Measurements from ENCODE around the gene PMF1.
"Not testable (repeated sequence)": the region's sequence is repeated elsewhere in the genome, so short reads cannot be mapped to it uniquely, and the experiment has no call there.

Gene PMF1

DNA sequence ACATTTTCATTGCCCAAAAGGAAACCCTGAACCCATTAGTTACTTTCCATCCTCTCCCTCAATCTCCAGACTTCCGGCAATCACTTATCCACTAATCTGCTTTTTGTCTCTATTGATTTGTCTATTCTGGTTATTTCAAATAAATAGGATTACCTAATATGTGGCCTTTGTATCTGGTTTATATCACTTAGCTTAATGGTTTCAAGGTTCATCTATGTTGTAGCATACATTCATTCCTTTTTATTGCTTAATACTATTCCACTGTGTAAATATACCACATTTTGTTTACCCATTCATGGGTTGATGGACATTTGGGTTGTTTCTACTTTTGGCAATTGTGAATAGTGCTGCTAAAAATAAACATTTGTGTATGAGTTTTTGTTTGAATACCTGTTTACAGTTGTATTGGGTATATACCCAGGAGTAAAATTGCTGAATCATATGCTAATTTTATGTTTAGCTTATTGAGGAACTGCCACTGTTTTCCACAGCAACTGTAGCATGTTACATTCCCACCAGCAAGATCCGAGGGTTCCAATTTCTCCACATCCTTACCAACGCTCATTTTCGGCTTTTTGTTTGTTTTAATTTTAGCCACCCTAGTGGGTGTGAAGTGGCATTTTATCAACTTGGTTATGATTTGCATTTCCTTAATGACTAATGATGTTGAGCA lies 21.4 kb upstream of the PMF1 start:
- no peak for FAIRE-seq
- no peak for TF ChIP-seq POLR2A (IDR thresholded peaks at IDR 0.05; ENCODE audit: low read depth, low read length)

DNA sequence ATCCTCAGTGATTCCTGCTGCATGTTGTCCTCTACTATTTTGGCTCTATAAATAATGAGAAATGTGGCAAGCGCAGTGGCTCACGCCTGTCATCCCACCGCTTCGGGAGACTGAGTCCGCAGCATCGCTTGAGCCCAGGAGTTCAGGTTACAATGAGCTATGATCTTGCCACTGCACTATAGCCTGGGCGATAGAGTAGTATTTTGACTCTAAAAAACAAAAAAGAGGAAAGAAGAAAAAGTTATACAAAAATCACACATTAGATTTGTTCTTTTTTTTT lies 19.7 kb upstream of the PMF1 start:
- DNase-seq (ENCODE audit: insufficient read length, low spot score) (no peak), FAIRE-seq (no peak)
- no peak for TF ChIP-seq POLR2A (IDR thresholded peaks at IDR 0.05; ENCODE audit: low read depth, low read length)

More for the DNA sequence above, 21.4 kb upstream of the PMF1 start:
- no peak for DNase-seq (ENCODE audit: insufficient read length, low spot score)

DNA sequence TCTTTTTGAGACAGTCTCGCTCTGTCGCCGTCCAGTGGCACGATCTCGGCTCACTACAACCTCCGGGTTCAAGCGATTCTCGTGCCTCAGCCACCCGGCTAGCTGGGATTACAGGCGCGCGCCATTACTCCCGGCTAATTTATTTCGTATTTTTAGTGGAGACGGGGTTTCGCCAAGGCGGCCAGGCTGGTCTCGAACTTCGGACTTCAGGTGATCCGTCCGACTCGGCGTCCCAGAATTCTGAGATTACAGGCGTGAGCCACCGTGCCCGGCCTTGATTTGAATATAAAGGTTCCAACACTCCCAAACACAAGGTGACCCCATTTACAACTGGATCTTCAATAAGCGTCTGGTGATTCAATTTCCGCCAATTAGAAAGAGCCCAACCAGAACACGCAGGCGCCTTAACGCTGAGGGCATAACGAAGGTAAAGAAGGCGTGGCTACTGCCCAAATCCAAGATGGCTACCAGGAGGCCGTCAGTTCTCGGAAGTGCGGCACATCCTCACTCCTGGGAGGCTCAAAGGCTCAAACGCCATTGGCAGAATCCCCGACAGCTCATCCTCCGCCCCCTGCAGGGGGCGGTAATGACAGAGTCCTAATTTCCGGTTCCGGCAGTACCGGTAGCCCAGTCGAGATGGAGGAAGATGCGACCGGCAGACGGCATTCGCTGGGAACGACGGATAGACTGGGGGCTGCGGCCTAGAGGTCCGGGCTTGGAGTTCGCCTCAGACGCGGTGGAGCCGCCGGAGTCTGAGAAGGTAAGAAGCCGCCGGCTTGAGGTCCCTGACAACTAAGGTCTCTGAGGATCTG lies 19.1 kb upstream of the PMF1 start, which contains the start of gene SLC25A44:
Gene SLC25A44, plus strand, starts transcription at position 617 of the 812 bp plus-strand sequence. CDS start 5,744 bp downstream, outside the sequence.
- DNase-seq (ENCODE audit: insufficient read length, low spot score) (peak; percentile 96), FAIRE-seq (peak; percentile 87)
- TF ChIP-seq POLR2A (IDR thresholded peaks at IDR 0.05; ENCODE audit: low read depth, low read length): peak; percentile 89

DNA sequence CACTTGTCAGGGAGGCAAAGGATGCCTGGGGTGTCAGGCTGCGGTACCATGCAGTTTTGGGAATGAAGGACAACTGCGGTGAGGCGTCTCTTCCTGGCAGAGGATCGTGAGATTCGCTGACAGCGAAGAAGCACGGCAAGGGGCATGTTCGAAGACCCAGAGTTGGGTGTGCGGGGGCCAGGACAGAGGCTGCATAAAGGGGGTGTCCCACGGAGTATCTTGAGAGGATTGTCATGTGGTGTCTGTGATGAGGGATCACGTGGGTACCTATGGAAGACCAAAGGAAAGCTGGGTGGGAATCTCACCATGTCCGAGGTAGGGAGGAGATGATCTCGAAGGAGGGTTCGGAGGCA lies 18.5 kb upstream of the PMF1 start:
- no peak for TF ChIP-seq POLR2A (IDR thresholded peaks at IDR 0.05; ENCODE audit: low read depth, low read length)
- no peak for DNase-seq (ENCODE audit: insufficient read length, low spot score)
- FAIRE-seq: no peak

DNA sequence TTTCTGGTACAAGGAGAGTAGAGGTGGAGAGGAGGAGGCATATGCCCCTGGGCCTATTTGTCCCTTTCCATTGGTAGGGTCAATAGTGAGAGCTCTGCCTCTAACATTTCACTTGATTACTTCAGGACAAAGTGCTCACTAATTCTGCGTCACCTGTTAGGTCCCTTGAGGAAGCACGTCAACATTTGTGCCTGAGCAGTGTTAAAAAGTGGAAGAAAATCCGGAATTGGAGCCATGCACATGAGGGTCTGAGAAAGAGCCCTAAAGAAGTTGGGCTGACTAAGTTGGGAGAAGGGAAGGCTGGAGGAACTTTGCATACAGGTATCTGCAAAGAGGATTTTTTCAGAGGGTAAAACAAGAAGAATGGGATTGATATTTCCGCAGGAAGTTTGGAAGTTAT lies 17.0 kb upstream of the PMF1 start:
- no peak for TF ChIP-seq POLR2A (IDR thresholded peaks at IDR 0.05; ENCODE audit: low read depth, low read length)
- FAIRE-seq (no peak), DNase-seq (ENCODE audit: insufficient read length, low spot score) (no peak)

DNA sequence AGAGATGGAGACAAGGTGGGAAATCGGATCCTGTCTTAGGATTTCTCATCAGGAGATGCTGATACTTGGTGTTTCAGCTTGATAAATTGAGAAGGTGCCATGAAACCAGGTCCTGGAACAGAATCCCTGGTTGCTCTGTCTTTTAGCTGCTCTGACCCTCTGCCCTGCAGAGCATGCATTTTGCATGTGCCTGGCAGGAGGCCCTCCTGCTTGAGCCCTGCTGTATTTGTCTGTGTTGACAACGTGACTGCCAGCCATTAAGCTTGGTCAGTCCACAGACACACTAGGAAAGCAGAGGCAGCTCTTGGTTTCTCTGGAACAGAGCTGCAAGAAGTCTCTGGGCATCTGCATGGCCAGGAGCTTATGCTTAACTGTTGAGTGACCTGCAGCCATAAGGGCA lies 16.4 kb upstream of the PMF1 start:
- TF ChIP-seq POLR2A (IDR thresholded peaks at IDR 0.05; ENCODE audit: low read depth, low read length): no peak
- FAIRE-seq (no peak), DNase-seq (ENCODE audit: insufficient read length, low spot score) (no peak)

DNA sequence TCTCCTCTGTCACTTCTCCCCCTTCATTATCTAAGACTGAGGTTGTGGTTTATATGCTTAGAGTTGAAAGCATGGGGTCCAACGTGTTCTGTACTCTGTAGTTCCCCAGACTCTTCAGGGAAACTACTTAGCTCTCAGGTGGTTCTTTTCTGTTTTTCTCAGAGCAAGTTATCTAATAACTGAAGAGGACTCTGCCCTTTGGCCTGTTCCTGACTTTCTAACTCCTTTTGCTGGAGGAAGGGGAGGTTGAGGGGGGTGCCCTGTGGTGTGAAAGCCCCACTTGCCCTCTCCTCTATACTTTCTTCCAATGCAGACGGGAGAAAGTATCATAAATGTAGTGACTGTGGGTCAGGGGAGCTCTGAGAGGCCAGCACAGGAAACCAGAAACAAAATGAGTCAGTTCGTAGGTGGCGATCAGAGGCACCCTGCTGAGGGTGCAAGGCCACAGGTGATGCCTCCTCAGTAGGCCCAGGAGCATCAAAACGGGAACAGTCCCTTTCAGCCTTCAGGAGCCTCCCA lies 13.9 kb upstream of the PMF1 start:
- no peak for FAIRE-seq
- DNase-seq (ENCODE audit: insufficient read length, low spot score): no peak
- TF ChIP-seq POLR2A (IDR thresholded peaks at IDR 0.05; ENCODE audit: low read depth, low read length): no peak

DNA sequence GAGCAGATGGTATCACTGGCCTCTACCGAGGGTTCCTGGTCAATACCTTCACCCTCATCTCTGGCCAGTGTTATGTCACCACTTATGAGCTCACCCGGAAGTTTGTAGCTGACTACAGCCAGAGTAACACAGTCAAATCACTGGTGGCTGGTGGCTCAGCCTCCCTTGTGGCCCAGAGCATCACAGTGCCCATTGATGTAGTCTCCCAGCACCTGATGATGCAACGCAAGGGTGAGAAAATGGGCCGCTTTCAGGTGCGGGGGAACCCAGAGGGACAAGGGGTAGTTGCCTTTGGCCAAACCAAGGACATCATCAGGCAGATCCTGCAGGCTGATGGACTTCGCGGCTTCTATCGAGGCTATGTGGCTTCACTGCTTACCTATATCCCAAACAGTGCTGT lies 12.8 kb upstream of the PMF1 start:
- TF ChIP-seq POLR2A (IDR thresholded peaks at IDR 0.05; ENCODE audit: low read depth, low read length): no peak
- DNase-seq (ENCODE audit: insufficient read length, low spot score) (no peak), FAIRE-seq (no peak)

DNA sequence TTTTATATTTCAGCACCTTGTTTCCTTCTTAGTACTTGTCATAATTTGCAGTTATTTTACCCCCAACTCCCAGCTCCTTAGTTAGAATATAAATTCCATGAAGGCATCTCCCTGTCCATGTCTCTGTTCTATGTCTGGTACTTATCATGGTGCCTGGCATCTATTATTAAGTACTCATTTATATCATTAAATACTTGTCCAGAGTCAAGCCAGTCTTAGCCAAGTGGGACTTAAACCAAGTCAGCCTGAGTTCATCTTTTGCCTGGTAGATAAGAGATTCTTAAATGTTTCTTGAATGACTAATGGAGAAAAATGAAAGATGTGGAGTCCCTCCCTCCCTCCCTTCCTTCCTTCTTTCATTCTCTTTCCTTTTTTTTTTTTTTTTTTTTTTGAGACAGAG lies 9.5 kb upstream of the PMF1 start:
- TF ChIP-seq POLR2A (IDR thresholded peaks at IDR 0.05; ENCODE audit: low read depth, low read length): no peak
- FAIRE-seq (no peak), DNase-seq (ENCODE audit: insufficient read length, low spot score) (no peak)

DNA sequence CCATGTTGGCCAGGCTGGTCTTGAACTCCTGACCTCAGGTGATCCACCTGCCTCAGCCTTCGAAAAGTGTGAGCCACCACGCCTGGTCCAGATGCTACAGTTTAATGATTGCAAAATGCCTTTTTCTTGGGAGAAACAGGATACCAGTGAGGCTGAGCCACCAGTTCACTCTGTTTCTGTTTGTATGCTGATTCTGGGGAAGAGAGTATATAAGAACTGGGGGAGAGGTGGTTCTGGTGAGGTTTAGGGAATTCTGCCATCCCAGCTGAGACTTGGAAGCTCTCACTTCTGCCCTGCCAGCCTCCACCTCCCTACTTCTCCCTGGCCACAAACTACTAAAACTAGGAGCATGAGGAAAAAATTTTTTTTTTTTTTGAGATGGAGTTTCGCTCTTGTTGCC lies 8.1 kb upstream of the PMF1 start:
- TF ChIP-seq POLR2A (IDR thresholded peaks at IDR 0.05; ENCODE audit: low read depth, low read length): no peak
- FAIRE-seq (no peak), DNase-seq (ENCODE audit: insufficient read length, low spot score) (no peak)

DNA sequence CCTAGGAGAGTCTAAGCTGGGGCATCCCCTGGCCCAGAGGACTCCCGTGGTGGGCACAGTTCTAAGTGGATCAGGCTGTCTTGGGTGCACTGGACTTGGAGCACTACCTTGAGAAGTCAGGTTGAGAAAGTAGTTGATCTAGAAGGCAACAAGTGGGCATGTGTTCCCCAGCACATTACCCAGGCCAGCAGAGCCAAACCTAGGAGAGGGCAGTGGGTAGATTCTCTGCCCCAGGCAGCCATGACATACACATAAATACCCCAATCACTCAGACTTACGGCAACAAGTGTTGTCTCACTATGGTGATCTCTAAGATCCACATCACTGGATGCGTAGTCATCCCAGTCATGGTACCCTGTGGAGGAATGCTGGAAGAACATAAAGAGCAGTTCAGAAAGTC lies 1.6 kb upstream of the PMF1 start:
- TF ChIP-seq POLR2A (IDR thresholded peaks at IDR 0.05; ENCODE audit: low read depth, low read length): no peak
- FAIRE-seq (no peak), DNase-seq (ENCODE audit: insufficient read length, low spot score) (no peak)

DNA sequence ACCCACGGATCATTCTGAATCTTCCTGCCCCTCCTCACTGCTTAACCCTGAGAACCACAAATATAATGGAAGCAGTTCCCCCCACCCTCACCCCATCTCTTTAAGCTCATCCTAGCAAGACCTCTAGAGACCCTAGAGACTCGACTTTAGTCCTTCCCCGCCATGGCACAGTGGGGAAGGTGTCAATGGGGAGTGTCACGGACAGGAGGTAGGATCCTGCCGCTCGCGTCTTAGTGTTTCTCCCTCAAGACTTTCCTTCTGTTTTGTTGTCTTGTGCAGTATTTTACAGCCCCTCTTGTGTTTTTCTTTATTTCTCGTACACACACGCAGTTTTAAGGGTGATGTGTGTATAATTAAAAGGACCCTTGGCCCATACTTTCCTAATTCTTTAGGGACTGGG lies 677 bp upstream of the PMF1 start:
- no peak for TF ChIP-seq POLR2A (IDR thresholded peaks at IDR 0.05; ENCODE audit: low read depth, low read length)
- FAIRE-seq (no peak), DNase-seq (ENCODE audit: insufficient read length, low spot score) (no peak)

DNA sequence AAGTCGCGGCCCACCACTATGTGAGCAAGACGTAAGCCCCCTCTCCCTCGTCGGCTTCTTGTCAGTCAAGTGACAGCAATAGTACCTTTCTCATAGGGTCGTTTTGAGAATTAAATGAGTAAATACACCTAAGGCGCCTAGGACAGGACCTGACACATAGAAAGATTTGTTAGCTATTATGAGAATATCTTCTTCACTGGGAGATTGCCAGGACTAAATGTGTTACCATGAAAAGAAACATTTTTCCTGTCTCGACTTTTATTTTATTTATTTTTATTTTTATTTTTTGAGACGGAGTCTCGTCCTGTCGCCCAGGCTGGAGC lies 798 bp downstream of the PMF1 start:
- FAIRE-seq (no peak), DNase-seq (ENCODE audit: insufficient read length, low spot score) (no peak)
- no peak for TF ChIP-seq POLR2A (IDR thresholded peaks at IDR 0.05; ENCODE audit: low read depth, low read length)

DNA sequence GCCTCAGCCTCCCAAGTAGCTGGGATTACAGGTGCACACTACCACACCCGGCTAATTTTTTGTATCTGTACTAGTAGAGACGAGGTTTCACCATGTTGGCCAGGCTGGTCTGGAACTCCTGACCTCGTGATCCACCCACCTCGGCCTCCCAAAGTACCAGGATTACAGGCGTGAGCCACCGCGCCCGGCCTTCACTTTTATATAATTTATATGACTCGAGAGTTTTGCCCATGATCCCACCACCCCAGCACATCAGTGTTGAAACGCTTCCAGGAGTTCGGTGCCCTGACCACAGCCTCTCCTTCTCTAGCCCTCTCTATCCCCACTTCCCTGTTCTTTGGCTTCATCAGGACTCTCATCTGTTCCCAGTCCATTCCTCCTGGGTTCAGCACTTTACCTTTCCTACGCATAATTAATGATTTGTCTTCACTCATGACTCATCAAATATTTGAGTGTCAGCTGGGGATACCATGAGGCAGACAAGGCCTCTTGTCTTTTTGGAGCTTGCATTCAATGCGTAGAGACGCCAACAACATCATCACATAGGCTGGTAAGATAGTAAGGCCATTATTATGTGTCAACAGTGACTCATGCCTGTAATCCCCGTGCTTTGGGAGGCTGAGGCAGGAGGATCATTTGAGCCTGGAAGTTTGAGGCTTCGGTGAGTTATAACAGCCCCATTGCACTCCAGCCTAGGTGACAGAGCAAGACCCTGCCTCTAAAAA lies 1.4 kb downstream of the PMF1 start:
- no peak for TF ChIP-seq POLR2A (IDR thresholded peaks at IDR 0.05; ENCODE audit: low read depth, low read length)
- DNase-seq (ENCODE audit: insufficient read length, low spot score) (peak; percentile 84), FAIRE-seq (no peak)

DNA sequence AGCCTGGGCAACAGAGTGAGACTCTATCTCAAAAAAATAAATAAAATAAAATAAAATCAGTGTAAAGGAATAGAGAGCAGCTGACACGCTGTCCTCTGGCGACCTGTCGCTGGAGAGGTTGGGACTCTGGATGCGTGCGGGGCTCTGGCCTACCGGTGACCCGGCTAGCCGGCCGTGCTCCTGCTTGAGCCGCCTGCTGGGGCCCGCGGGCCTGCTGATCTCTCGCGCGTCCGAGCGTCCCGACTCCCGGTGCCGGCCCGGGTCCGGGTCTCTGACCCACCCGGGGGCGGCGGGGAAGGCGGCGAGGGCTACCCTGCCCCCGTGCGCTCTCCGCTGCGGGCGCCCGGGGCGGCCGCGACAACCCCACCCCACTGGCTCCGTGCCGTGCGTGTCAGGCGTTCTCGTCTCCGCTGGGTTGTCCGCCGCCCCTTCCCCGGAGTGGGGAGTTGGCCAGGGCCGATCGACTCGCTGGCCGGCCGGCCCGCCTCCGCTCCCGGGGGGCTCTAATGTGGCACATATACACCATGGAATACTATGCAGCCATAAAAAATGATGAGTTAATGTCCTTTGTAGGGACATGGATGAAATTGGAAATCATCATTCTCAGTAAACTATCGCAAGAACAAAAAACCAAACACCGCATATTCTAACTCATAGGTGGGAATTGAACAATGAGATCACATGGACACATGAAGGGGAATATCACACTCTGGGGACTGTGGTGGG lies 3.7 kb downstream of the PMF1 start:
- FAIRE-seq: peak; percentile 6
- not testable (repeated sequence) for DNase-seq (ENCODE audit: insufficient read length, low spot score)
